GM12872 (cell line): ENCODE results near the gene ATP6V0C.

Source experiments
- TF ChIP-seq, protein P1 (sequence below): IDR thresholded peaks from 3 replicates; pipeline ENCODE4 v1.5.1; 2011; ENCODE audit warnings: low read depth, mild to moderate bottlenecking, low read length, moderate library complexity; ENCODE audit not compliant: insufficient read depth

The ATP6V0C gene

GRCh38 chr16:2529961-2530628 lies 16.3 kb downstream of the ATP6V0C start:
- TF ChIP-seq, protein P1, sequence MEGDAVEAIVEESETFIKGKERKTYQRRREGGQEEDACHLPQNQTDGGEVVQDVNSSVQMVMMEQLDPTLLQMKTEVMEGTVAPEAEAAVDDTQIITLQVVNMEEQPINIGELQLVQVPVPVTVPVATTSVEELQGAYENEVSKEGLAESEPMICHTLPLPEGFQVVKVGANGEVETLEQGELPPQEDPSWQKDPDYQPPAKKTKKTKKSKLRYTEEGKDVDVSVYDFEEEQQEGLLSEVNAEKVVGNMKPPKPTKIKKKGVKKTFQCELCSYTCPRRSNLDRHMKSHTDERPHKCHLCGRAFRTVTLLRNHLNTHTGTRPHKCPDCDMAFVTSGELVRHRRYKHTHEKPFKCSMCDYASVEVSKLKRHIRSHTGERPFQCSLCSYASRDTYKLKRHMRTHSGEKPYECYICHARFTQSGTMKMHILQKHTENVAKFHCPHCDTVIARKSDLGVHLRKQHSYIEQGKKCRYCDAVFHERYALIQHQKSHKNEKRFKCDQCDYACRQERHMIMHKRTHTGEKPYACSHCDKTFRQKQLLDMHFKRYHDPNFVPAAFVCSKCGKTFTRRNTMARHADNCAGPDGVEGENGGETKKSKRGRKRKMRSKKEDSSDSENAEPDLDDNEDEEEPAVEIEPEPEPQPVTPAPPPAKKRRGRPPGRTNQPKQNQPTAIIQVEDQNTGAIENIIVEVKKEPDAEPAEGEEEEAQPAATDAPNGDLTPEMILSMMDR = no peak

- TF ChIP-seq, protein P1 = no peak
Measured at GRCh38 chr16:2530629-2531318, 17.0 kb downstream of the ATP6V0C start.

DNA sequence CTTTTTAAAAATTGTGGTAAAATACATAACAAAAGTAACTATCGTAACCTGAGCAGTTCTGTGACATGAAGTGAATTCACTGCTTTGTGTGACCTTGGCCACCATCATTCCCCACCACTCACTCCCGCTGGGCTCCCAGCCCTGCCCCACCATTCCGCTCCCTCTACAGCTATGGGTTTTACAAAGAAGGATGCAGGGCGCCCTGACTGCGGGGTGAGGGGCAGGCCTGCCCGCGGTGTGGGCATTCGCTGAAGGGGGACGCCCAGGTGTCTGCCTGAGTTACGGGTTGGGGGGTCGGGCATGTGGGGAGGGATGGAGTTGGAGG lies 17.6 kb downstream of the ATP6V0C start, which contains the start of gene CEMP1:
Gene CEMP1, minus strand, starts transcription at position 38 of the 325 bp plus-strand sequence. CDS start 335 bp downstream, outside the sequence.
- TF ChIP-seq, protein P1 = no peak

DNA sequence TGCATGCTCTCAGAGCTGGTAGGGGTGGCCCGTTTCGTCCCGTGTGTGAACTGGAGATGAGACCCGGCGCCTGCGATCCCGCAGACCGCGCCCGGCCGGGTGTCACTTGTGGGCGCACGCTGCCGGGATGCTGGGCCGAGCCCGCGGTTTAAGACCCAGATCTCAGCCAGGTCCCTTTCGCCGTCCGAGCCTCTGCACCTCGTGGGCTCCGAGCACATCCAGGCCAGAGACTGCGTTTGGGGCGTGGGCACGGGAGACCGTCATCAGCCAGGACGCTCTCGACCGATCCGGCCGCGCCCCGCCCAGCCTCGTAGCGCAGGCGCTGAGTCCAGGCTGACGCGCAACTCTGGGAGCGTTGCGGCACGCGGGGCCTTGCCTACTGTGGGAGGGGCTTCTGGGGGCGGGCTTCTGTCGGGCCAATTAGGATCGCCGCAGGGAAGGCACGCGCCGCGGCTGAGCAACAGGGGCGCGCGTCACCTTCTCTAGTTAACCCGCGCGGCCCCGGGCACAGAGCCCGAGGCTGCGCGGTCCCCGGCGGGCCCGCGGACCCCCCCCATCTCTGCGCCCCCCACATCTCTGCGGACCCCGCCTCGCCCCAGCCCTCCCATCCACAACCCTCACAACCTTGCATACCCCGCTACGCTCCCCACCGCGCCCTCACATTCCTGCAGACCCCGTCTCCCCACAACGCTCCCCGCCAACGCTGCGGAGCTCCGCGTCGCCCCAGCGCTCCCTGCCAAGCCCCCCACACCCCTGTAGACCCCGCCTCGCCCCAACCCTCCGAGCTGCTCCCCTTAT lies 18.1 kb downstream of the ATP6V0C start:
- TF ChIP-seq, protein P1 = no peak

DNA sequence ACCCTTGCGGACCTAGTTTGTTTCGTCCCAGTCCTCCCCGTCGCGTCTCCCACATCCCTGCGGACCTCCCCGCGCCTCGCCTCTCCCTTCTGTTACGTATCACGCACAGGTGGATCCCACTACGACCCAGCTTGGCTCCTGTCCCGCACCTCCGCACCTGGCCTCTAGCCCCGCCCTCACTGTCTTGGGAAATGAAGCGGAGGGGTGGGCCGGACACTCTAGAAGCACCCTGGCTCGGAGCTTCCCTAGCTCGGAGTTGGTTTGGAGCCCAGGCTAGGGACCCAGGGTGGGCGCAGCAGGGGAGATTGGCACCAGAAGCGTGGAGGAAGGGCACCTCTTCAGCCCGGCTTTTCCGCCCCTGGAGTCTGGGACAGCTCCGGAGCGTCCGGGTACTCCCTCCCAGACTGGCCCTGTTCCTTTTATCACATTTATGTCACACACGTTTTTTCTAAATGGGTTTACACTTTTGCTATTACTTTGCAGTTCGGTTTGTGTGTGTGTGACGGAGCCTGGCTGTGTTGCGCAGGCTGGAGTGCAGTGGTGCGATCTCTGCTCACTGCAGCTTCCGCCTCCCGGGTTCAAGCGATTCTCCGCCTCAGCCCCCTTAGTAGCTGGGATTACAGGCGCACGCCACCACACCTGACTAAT lies 18.9 kb downstream of the ATP6V0C start:
- TF ChIP-seq, protein P1 = no peak

DNA sequence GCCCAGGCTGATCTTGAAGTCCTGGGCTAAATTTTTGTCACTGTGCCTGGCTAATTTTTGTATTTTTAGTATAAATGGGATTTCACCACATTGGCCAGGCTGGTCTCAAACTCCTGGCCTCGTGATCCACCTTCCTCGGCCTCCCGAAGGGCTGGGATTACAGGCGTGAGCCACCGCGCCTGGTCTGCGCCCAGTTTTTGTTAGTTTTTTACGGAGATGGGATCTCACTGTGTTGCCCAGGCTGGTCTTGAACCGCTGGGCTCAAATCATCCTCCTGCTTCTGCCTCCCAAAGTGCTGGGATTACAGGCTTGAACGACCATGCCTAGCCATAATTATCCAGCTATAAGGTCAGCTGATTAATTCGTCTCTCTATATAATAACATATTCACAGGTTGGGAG lies 20.2 kb downstream of the ATP6V0C start:
- TF ChIP-seq, protein P1 = no peak

- TF ChIP-seq, protein P1 = no peak
Measured at GRCh38 chr16:2535625-2536013, 21.9 kb downstream of the ATP6V0C start.
